B cell (primary cell): ENCODE data around the gene DNAAF8. TPM values are rescaled to one million over a fixed set of nuclear protein-coding genes. Genes with fewer than 3 reads are reported as not detected.

Source experiments
- ATAC-seq: fragments of 200-7000 bp; cut with Tn5 transposase; one replicate; pipeline ENCODE4 v1.10.0; 2021; ENCODE audit warnings: low read depth, mild to moderate bottlenecking, moderate number of reproducible peaks, moderate library complexity
- CTCF ChIA-PET: fragments of 350-600 bp; sonication (Branson Sonifier 250); formaldehyde crosslinking; loops from one replicate; lab custom pipeline; 2021; ENCODE audit warnings: antibody characterized with exemption, inconsistent platforms; lab: Charles Lee
- POLR2A ChIA-PET: fragments of 350-600 bp; sonication (Branson Sonifier 250); formaldehyde crosslinking; loops from one replicate; lab custom pipeline; 2021; ENCODE audit warnings: antibody characterized with exemption; lab: Charles Lee
- DNase-seq: peaks from one replicate; pipeline ENCODE4 v3.0.0; 2013
- H2AFZ ChIP-seq: 2 replicates; pipeline ENCODE4 v1.6.1; 2012; ENCODE audit warnings: mild to moderate bottlenecking, low read depth, low read length; ENCODE audit not compliant: insufficient read depth, poor library complexity, severe bottlenecking
- H3K27ac ChIP-seq, 2 donors: 1 replicate in 1 of 2; 2 replicates in 1 of 2; pipeline ENCODE4 v1.5.1; 2012 to 2013; ENCODE audit warnings: low read length in 2 of 2, mild to moderate bottlenecking in 2 of 2, moderate library complexity in 1 of 2
- H3K27me3 ChIP-seq, 4 experiments: fragments of 200-600 bp in 1 of 4; sonication (generic) in 1 of 4; replicated peaks in 1 of 4; 1 replicate in 2 of 4; 2 replicates in 2 of 4; pipeline versions ENCODE4 v1.6.1 to v1.7.0; 2013 to 2016; ENCODE audit warnings: low read length in 3 of 4, mild to moderate bottlenecking in 2 of 4, mixed read lengths in 1 of 4, moderate library complexity in 1 of 4; ENCODE audit not compliant: insufficient read depth in 4 of 4, control insufficient read depth in 3 of 4; ENCODE audit errors: control extremely low read depth in 1 of 4
- H3K36me3 ChIP-seq, 2 experiments: replicated peaks in 1 of 2; 1 replicate in 1 of 2; 2 replicates in 1 of 2; pipeline versions ENCODE4 v1.6.1 to v1.7.1; 2013; ENCODE audit warnings: low read length in 1 of 2; ENCODE audit not compliant: insufficient read depth in 2 of 2, control insufficient read depth in 1 of 2; ENCODE audit errors: control extremely low read depth in 1 of 2, extremely low read depth in 1 of 2
- H3K4me1 ChIP-seq, 2 donors: fragments of 200-600 bp in 1 of 2; sonication (generic) in 1 of 2; 1 replicate in 1 of 2; 2 replicates in 1 of 2; pipeline versions ENCODE4 v1.5.1 to v1.6.1; 2013 to 2017; ENCODE audit warnings: low read length in 2 of 2; ENCODE audit not compliant: control insufficient read depth in 2 of 2, insufficient read depth in 2 of 2
- H3K4me2 ChIP-seq: replicated peaks from 2 replicates; pipeline ENCODE3; 2012; ENCODE audit warnings: mild to moderate bottlenecking, low read depth, low read length; ENCODE audit not compliant: poor library complexity, severe bottlenecking
- H3K4me3 ChIP-seq, 5 experiments: fragments of 200-600 bp in 1 of 5; sonication (generic) in 1 of 5; 1 replicate in 3 of 5; 2 replicates in 2 of 5; pipeline versions ENCODE4 v1.5.1 to v1.7.0; 2011 to 2016; ENCODE audit warnings: low read length in 4 of 5, mild to moderate bottlenecking in 4 of 5, low read depth in 2 of 5, control low read depth in 1 of 5, moderate library complexity in 1 of 5; ENCODE audit not compliant: insufficient read depth in 1 of 5; ENCODE audit errors: control extremely low read depth in 1 of 5, extremely low read depth in 1 of 5
- H3K79me2 ChIP-seq: fragments of 200-600 bp; sonication (generic); one replicate; pipeline ENCODE4 v1.6.0; 2016; ENCODE audit warnings: low read length; ENCODE audit not compliant: control insufficient read depth, insufficient read depth
- H3K9ac ChIP-seq: fragments of 200-600 bp; sonication (generic); 2 replicates; pipeline ENCODE4 v1.6.1; 2017; ENCODE audit warnings: mild to moderate bottlenecking, low read length, moderate library complexity
- H3K9me3 ChIP-seq, 3 donors: one replicate each; pipeline versions ENCODE4 v1.6.1 to v1.7.1; 2013; ENCODE audit warnings: low read length in 2 of 3; ENCODE audit not compliant: control insufficient read depth in 2 of 3, insufficient read depth in 1 of 3; ENCODE audit errors: control extremely low read depth in 1 of 3
- H4K20me1 ChIP-seq: 2 replicates; pipeline ENCODE4 v1.6.0; 2012; ENCODE audit warnings: mild to moderate bottlenecking, low read length; ENCODE audit not compliant: insufficient read depth, control insufficient read depth, poor library complexity, severe bottlenecking
- H3K27ac Mint-ChIP-seq: one replicate; pipeline ENCODE4 v1.8.0; 2021; ENCODE audit warnings: mixed read lengths
- H3K27me3 Mint-ChIP-seq: one replicate; pipeline ENCODE4 v1.8.0; 2021; ENCODE audit warnings: mixed read lengths
- H3K4me1 Mint-ChIP-seq: one replicate; pipeline ENCODE4 v1.8.0; 2021; ENCODE audit warnings: mixed read lengths
- H3K4me3 Mint-ChIP-seq: one replicate; pipeline ENCODE4 v1.8.0; 2021; ENCODE audit warnings: mixed read lengths
- H3K9me3 Mint-ChIP-seq: one replicate; pipeline ENCODE4 v1.8.0; 2022; ENCODE audit warnings: mixed read lengths; ENCODE audit not compliant: insufficient read depth
- EZH2 ChIP-seq: IDR thresholded peaks from 2 replicates; pipeline ENCODE4 v1.6.1; 2012; ENCODE audit warnings: borderline replicate concordance, low read depth, mild to moderate bottlenecking, moderate library complexity, low read length; ENCODE audit not compliant: insufficient read depth, poor library complexity, severe bottlenecking
- WGBS: methylation state at CpG from one replicate; pipeline ENCODE4 v1.1.5; 2013; ENCODE audit warnings: missing lambda C conversion rate; ENCODE audit not compliant: insufficient coverage; 5-methylcytosine and 5-hydroxymethylcytosine counted together
- intact Hi-C: fragments of 100-400 bp; cut with micrococcal nuclease; formaldehyde crosslinking; loops from one replicate; pipeline ENCODE4 v1.10.0; 2022
- polyA plus RNA-seq: library from polyadenylated mRNA; depleted of rRNA; stranded (reverse); fragments of >200 nt; gene quantifications from 2 replicates; pipeline ENCODE4 v1.2.3, GENCODE V29; 2012
- total RNA-seq, 2 donors: library from RNA; stranded (reverse); fragments of 120-200 nt in 1 of 2; gene quantifications; 1 replicate in 1 of 2; 2 replicates in 1 of 2; pipeline versions ENCODE4 v1.2.3 to v1.2.4, GENCODE V29; 2013 to 2022
- TF ChIP-seq, protein P1 (sequence below): fragments of 200-600 bp; IDR thresholded peaks from one replicate; pipeline ENCODE4 v1.8.0; 2022; ENCODE audit warnings: antibody characterized with exemption, mild to moderate bottlenecking

DNAAF8 gene
- total and polyA plus RNA-seq, 2 donors (not counting 1 experiment from before 2014, with no cell fraction given), result 0.09 to 0.44 TPM

DNA sequence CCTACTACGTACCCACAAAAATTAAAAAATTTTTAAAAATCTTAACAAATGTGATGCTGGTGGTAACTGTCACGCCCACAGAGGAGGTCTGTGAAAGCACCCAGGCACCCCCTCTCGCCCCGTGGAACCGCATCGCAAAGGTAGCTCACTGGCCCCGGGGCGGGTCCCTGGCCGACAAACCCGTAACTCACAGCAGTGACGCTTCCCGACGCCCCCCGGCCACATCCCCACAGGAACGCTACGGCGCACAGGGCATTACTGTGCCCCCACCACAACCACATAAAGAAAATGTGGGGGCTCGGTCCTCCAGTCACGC lies 632 bp upstream of the DNAAF8 start:
- H3K4me3 ChIP-seq, result peak overlapping the region; percentile 39 to 98 (median 91)
- POLR2A ChIA-PET, result interaction anchor here (0.5 to 3.0 kb wide), 7 partner anchors 19 to 117 kb away, joined by 3 to 20 read pairs (median 6); partner anchors contain the start of genes NUDT16L1, ROGDI and ZNF500
- H3K27ac ChIP-seq, result peak overlapping the region in 1 of 2 donors; percentile 89

More for the DNA sequence above, 632 bp upstream of the DNAAF8 start:
- no peaks in the 10 kb centered on the region for H3K27me3 ChIP-seq
- Mint-ChIP-seq H3K9me3 (no peaks in the 10 kb centered on the region), H3K4me1 (peaks cover 17% of the 10 kb centered on the region), H3K27ac (peak overlapping the region; percentile 71), H3K27me3 (no peaks in the 10 kb centered on the region), H3K4me3 (peak overlapping the region; percentile 90)
- CTCF ChIA-PET, result interaction anchor here (1.0 to 1.6 kb wide), 6 partner anchors 33 to 364 kb away, joined by 3 to 13 read pairs (median 6); partner anchors contain the start of genes EEF2KMT, MGRN1, UBALD1 and ZNF500
- peak overlapping the region; percentile 100 for H3K4me2 ChIP-seq
- peak overlapping the region; percentile 94 for H2AFZ ChIP-seq
- no peaks in the 10 kb centered on the region for H3K9me3 ChIP-seq
- ATAC-seq (no peak), DNase-seq (no peak)
- H3K4me1 ChIP-seq, result peaks cover 10 to 13% of the 10 kb centered on the region in 2 donors
- TF ChIP-seq, protein P1, sequence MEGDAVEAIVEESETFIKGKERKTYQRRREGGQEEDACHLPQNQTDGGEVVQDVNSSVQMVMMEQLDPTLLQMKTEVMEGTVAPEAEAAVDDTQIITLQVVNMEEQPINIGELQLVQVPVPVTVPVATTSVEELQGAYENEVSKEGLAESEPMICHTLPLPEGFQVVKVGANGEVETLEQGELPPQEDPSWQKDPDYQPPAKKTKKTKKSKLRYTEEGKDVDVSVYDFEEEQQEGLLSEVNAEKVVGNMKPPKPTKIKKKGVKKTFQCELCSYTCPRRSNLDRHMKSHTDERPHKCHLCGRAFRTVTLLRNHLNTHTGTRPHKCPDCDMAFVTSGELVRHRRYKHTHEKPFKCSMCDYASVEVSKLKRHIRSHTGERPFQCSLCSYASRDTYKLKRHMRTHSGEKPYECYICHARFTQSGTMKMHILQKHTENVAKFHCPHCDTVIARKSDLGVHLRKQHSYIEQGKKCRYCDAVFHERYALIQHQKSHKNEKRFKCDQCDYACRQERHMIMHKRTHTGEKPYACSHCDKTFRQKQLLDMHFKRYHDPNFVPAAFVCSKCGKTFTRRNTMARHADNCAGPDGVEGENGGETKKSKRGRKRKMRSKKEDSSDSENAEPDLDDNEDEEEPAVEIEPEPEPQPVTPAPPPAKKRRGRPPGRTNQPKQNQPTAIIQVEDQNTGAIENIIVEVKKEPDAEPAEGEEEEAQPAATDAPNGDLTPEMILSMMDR, result no peak
- TF ChIP-seq EZH2, result no peak
- intact Hi-C loops, result loop anchor here (1.0 to 2.0 kb wide), 6 partner anchors 34 to 461 kb away; partner anchors contain the start of genes MGRN1, ROGDI, TFAP4 and ZNF500
- H3K79me2 ChIP-seq, result peaks cover 28% of the 10 kb centered on the region
- no peaks in the 10 kb centered on the region for H4K20me1 ChIP-seq
- H3K36me3 ChIP-seq, result peaks cover 0 to 8% of the 10 kb centered on the region in 2 experiments
- under 1% methylated on average over 18 of the region's 19 CpGs for WGBS
- peak overlapping the region; percentile 89 for H3K9ac ChIP-seq
